ENCODE measurements around the gene HAVCR2. TPM values are rescaled to one million over a fixed set of nuclear protein-coding genes. Genes with fewer than 3 reads are reported as not detected.

The HAVCR2 gene
- total and polyA plus RNA-seq, 2 donors from 2014 or later = 14.6 to 17.5 TPM

DNA sequence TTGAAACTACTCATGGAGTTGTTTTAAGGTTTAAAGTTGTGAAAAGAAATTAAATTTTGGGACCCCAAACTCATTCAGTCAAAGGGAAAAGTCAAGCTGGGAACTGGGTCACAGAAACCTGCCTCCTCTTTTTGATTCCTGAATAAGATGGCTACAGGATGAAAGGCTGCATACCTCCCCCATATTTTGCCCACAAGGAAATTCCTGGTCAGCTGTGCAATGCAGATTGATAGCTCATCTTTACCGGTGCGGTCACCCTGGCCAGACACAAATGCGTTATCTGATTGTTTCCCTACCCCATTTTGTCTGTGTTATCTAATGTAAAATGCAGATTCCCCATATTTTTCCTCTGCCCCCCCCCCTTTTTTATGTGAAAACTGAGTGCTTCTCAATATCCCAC is 1.3 kb downstream of the HAVCR2 start:
- Histone ChIP-seq H3K4me3 (ENCODE audit: low read length in 3 of 3) (peak overlapping the region in 2 of 3 donors; percentile 45 to 55), H3K36me3 (ENCODE audit: control insufficient read depth in 2 of 3, insufficient read depth in 3 of 3, low read length in 3 of 3) (no peaks in the 10 kb centered on the region), H3K27me3 (ENCODE audit: control insufficient read depth, insufficient read depth, low read length) (no peaks in the 10 kb centered on the region), H3K9ac (ENCODE audit: low read length in 3 of 3) (no peak overlapping the region), H3K4me1 (ENCODE audit: control insufficient read depth in 2 of 3, insufficient read depth in 2 of 3, low read depth in 1 of 3, low read length in 3 of 3) (peaks cover 0 to 8% (median 2%) of the 10 kb centered on the region in 3 donors), H3K9me3 (ENCODE audit: control insufficient read depth in 2 of 3, insufficient read depth in 1 of 3, low read length in 3 of 3) (no peaks in the 10 kb centered on the region), H3K27ac (ENCODE audit: low read depth in 2 of 2, low read length in 2 of 2) (peak overlapping the region in 1 of 2 donors; percentile 47)
- TF ChIP-seq, protein P1, sequence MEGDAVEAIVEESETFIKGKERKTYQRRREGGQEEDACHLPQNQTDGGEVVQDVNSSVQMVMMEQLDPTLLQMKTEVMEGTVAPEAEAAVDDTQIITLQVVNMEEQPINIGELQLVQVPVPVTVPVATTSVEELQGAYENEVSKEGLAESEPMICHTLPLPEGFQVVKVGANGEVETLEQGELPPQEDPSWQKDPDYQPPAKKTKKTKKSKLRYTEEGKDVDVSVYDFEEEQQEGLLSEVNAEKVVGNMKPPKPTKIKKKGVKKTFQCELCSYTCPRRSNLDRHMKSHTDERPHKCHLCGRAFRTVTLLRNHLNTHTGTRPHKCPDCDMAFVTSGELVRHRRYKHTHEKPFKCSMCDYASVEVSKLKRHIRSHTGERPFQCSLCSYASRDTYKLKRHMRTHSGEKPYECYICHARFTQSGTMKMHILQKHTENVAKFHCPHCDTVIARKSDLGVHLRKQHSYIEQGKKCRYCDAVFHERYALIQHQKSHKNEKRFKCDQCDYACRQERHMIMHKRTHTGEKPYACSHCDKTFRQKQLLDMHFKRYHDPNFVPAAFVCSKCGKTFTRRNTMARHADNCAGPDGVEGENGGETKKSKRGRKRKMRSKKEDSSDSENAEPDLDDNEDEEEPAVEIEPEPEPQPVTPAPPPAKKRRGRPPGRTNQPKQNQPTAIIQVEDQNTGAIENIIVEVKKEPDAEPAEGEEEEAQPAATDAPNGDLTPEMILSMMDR (IDR thresholded peaks at IDR 0.05; ENCODE audit: borderline replicate concordance, extremely low read depth, insufficient read depth) = no peak
- no peak for FAIRE-seq
- DNase-seq = no peak
- intact Hi-C loops (cut with DNase I) = no loop called here

DNA sequence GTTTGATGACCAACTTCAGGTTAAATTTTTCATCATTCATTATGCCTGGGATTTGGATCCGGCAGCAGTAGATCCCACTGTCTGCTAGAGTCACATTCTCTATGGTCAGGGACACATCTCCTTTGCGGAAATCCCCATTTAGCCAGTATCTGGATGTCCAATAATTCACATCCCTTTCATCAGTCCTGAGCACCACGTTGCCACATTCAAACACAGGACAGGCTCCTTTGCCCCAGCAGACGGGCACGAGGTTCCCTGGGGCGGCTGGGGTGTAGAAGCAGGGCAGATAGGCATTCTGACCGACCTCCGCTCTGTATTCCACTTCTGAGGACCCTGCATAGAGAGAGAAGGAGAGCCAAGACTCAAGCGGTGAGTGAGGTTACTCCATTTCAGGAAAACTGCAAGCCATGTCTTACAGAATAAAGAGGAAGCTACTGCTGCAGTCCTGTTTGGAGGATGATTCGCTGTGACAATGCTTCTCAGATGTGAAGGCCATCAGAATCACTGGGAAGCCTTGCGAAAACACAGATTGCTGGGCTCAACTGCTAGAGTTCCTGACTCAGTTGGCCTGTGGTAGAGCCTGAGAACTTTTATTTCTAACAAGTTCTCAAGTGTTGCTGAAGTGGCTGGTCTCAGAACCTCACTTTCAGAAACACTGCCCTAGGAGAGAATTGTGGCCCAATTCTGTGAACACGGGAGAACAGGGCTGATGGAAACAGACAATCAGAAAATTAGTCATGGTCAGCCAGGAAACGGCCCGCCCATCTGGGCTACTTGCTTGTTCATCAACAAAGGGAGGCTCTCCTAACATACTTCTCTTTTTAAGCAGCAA is 2.0 kb downstream of the HAVCR2 start:
- Histone ChIP-seq H3K36me3 (ENCODE audit: control insufficient read depth in 2 of 3, insufficient read depth in 3 of 3, low read length in 3 of 3) (no peaks in the 10 kb centered on the region), H3K27ac (ENCODE audit: low read depth in 2 of 2, low read length in 2 of 2) (peak overlapping the region; percentile 14 to 47), H3K9me3 (ENCODE audit: control insufficient read depth in 2 of 3, insufficient read depth in 1 of 3, low read length in 3 of 3) (no peaks in the 10 kb centered on the region), H3K9ac (ENCODE audit: low read length in 3 of 3) (no peak overlapping the region), H3K4me3 (ENCODE audit: low read length in 3 of 3) (peak overlapping the region in 2 of 3 donors; percentile 45 to 55), H3K27me3 (ENCODE audit: control insufficient read depth, insufficient read depth, low read length) (no peaks in the 10 kb centered on the region), H3K4me1 (ENCODE audit: control insufficient read depth in 2 of 3, insufficient read depth in 2 of 3, low read depth in 1 of 3, low read length in 3 of 3) (peaks cover 0 to 8% (median 2%) of the 10 kb centered on the region in 3 donors)
- no peak for DNase-seq
- FAIRE-seq = no peak
- intact Hi-C loops (cut with DNase I) = no loop called here
- TF ChIP-seq, protein P1 (IDR thresholded peaks at IDR 0.05; ENCODE audit: borderline replicate concordance, extremely low read depth, insufficient read depth) = no peak

DNA sequence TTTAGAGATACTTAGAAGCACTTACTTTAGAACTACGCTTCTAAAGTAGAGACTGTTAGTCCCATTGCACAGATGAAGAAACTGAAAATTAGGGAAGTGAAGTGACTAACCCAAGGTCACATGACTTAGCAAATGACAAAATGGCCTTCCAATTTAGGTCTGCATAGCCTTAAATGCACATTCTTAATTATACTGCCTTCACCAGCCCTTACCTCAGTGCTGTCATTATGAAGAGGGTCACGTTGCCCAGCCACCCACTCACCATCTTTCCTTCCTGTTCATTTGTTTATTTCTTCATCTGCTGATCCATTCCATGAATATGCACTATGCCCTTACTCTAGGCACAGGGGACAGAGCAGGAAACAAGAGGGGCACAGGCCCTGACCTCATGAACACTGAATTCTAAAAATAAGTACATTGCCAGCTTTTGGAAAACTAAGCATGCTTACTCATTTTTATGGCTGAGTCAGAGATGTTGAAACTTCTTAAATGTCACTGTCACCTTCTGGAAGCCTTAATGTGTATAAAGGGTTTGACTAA is 8.6 kb downstream of the HAVCR2 start:
- H3K4me3 ChIP-seq (ENCODE audit: low read length in 3 of 3) = no peak overlapping the region
- peaks cover 0 to 8% (median 0%) of the 10 kb centered on the region in 3 donors for H3K4me1 ChIP-seq (ENCODE audit: control insufficient read depth in 2 of 3, insufficient read depth in 2 of 3, low read depth in 1 of 3, low read length in 3 of 3)
- H3K9ac ChIP-seq (ENCODE audit: low read length in 3 of 3) = no peak overlapping the region
- FAIRE-seq = no peak
- no peaks in the 10 kb centered on the region for H3K9me3 ChIP-seq (ENCODE audit: control insufficient read depth in 2 of 3, insufficient read depth in 1 of 3, low read length in 3 of 3)
- no peaks in the 10 kb centered on the region for H3K27me3 ChIP-seq (ENCODE audit: control insufficient read depth, insufficient read depth, low read length)
- no peaks in the 10 kb centered on the region for H3K36me3 ChIP-seq (ENCODE audit: control insufficient read depth in 2 of 3, insufficient read depth in 3 of 3, low read length in 3 of 3)
- TF ChIP-seq, protein P1 (IDR thresholded peaks at IDR 0.05; ENCODE audit: borderline replicate concordance, extremely low read depth, insufficient read depth) = no peak
- no peak for DNase-seq
- intact Hi-C loops (cut with DNase I) = no loop called here
- H3K27ac ChIP-seq (ENCODE audit: low read depth in 2 of 2, low read length in 2 of 2) = peak overlapping the region in 1 of 2 donors; percentile 7

Data from kidney (tissue), 14 donors.